NCI-H128 (cell line): Measurements from ENCODE around the gene COL1A2.

Source experiments
- DNase-seq: peaks from one replicate; lab custom pipeline; 2025; ENCODE audit not compliant: unreplicated experiment; lab: John Stamatoyannopoulos, UW

COL1A2 gene

GRCh38 chr7:94382746-94383145 is 11.9 kb upstream of the COL1A2 start:
- DNase-seq = no peak

DNA sequence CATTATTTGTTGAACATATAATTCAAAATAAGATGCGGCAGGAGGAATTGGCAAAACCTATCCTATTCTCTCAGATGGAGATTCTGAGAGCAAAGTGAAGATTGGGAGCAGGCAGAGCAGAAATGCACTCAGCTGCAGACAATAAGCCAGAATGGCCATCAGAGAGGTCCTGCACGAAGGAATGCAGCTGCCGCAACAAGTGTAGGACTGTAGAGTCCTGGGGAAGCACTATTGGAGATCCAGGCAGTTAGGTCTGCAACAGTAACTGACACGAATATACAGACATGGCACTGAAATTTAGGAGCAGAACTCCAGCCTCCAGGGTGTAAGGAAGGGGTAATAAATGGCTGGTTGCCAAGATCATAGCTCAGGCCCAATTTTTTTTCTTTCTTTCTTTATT is 10.4 kb upstream of the COL1A2 start:
- no peak for DNase-seq

DNA sequence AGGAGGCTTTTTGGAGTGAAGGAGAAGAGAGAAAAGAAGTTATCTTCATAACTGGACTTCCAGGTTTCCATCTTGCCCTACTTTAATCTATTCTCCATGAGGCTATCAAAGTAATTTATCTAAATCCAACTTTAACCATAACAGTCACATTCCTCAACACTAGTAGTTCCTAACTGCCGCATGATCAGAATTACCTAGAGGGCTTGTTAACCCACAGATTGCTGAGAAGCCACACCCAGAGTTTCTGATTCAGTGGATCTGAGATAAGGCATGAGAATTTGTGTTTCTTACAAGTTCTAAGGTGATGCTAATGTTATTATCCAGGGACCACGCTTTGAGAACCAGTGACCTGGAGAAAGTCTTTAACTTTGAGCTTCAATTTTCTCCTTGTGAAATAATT is 8.3 kb upstream of the COL1A2 start:
- no peak for DNase-seq

DNA sequence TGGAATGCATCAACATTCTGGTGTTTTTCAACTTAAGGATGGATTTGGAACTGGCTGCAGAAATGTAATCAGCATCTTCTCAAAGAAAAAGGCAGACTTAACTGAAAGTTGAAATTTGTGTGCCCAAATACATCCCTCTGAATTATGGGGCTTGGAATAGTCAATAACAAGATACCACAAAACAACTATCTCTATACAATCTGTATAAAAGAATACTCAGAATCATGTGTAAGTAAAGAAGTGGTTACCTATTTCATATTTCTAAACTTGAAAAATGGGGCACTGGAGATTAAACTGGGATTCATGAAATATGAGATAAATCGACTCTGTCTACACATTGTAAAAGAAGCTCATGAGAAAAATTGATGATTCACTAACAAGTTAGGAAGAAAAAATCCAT is 6.2 kb upstream of the COL1A2 start:
- DNase-seq = no peak

DNA sequence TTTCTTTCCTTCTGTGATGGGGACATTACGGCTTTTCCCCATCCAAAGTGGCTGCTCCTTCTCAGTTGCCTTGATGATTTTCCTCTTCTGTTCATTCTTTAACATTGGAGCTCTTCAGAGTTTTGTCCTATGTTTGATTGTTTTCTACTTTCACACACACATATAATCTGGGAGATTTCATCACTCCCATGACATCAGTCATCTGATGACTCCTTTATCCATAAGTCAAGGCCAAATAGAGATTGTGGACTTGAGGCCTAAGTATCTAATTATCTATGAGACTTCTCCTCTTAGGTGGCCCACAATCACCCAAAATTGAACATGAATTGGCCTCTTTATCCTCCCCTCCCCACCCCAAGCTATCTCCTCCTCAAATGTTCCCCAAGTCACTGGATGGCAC is 5.3 kb upstream of the COL1A2 start:
- DNase-seq = no peak

GRCh38 chr7:94391726-94392392 is 2.8 kb upstream of the COL1A2 start:
- no peak for DNase-seq

DNA sequence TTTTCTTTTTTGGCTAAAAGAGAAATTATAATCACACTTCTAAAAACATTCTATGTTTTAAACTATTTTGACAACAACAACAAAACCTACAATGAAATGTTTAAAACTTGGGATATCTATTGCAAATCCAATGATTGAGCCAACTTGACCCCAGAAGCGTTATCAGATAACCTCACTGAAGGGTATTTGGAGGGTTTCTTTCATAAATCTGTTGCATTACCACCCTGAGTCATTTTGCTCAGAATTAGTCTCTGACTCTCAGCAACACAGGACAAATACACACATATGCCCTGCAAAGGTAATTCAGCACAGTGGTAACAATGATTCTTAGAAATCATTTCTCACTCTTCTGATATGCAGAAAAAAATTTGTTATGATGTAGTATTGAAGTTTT is 2.3 kb upstream of the COL1A2 start:
- DNase-seq = no peak

- no peak for DNase-seq
These were observed 1.2 kb upstream of the COL1A2 start for GRCh38 chr7:94393246-94394108.

DNA sequence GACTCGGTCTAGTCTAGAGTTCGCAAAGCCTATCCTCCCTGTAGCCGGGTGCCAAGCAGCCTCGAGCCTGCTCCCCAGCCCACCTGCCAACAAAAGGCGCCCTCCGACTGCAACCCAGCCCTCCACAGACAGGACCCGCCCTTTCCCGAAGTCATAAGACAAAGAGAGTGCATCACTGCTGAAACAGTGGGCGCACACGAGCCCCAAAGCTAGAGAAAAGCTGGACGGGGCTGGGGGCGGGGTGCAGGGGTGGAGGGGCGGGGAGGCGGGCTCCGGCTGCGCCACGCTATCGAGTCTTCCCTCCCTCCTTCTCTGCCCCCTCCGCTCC is 622 bp upstream of the COL1A2 start:
- DNase-seq = no peak

DNA sequence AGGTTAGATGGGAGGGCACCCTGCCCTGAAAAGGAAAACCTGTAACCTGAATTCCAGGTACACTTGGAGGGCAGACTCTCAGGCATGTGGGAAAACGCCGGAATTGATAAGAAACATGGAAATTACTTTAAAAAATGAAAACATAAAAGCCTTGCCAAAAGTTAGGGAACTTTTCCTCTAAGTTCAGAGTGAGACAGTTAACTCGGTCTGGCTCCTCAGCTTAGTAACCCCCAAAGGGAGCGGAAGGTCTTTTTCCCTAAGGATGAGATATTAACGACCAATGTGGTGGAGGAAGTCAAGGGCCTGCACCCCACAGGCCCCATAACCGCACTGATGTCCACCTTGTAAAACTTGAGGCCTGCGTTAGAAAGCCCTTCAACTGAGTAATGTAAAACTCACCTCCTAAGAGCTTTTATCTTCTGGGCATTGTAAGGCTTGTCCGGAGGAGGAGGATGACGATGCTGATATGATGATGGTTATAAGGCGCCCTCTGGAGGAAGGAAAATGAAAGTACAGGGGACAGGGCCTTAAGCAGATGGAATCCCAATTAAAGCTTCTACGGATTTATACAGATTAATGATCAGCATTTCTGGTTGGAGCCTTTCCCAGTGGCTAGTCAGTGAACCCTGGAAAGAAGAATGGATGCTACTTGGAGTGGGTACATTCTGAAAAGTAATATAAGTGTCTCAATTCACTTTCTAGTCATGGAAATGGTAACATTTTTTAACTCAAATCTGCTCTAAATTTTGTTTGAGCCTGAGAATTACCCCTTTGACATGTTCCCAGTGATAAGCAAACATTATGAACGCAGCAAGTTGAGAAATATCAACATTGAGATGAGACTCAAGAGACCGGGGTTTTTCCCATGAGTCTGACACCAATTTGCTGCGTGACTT is 694 bp downstream of the COL1A2 start:
- DNase-seq = no peak

DNA sequence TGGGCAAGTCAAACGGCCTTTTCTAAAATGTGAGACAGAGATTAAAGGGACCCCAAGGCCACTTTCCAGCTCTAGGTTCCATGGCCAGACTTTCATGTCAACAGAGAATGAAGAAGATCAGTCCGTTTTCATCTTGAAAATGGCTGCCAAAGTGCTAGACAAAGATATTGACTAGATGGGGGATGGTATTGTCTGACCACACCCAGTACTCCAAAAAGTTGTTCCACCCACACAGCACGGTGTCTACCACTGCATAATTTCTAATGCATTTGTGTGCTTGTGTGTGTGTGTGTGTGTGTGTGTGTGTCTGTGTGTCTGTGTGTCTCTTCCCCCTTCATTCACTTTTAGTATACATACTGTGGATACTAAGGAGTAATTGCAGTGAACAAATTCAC is 1.3 kb downstream of the COL1A2 start:
- DNase-seq = no peak

DNA sequence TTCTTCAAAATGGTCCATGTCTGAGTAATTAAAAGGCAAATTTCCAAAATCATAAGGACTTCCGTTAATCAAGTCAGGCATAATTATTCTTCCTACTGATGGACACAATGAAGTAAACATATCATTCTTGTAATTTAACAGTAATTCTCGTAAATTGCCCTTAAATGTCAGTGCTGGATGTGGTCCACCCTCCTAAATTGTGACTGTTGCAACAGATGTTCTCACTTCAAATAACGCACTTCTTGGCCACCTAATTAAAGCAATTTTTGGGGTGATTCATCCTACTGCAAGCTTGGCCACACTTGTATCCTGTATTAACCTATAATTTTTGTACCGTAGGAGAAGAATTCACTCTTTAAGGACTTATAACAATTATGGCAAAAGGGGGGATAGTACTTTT is 1.9 kb downstream of the COL1A2 start:
- DNase-seq = no peak

GRCh38 chr7:94397722-94398121 is 3.0 kb downstream of the COL1A2 start:
- no peak for DNase-seq

- no peak for DNase-seq
These were observed 4.1 kb downstream of the COL1A2 start for GRCh38 chr7:94398841-94399240.

DNA sequence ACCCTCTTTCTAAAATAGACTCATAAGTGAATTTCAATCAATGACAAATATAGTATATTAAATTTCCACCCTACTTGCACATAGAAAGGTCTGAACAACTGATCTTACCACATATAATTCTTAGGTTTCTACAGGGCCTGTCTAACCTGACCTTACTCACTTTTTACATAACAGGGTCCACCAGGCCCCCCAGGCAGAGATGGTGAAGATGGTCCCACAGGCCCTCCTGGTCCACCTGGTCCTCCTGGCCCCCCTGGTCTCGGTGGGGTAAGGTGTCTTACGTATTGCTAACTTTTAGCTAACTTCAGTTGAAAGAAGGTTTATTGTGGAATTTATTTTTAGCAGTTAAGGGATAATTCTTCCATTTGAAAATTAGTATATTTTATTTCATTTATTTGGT is 5.3 kb downstream of the COL1A2 start:
- no peak for DNase-seq

- no peak for DNase-seq
These were observed 6.1 kb downstream of the COL1A2 start for GRCh38 chr7:94400643-94401427.

DNA sequence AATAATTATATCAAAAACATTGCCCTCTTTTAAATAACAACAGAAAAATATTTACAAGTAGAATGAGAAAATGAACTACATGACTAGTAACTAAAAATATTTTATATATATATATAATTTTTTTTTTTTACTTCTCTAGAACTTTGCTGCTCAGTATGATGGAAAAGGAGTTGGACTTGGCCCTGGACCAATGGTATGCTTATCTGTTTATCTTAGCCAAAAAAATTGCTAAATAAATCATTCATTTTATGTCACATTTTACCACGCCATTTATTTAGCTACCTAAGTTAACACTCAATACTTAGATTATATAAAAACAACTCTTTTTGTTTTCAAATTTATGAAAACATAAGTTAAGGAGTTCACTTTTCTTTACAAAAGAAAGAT is 6.7 kb downstream of the COL1A2 start:
- DNase-seq = no peak

- no peak for DNase-seq
These were observed 8.9 kb downstream of the COL1A2 start for GRCh38 chr7:94403546-94403945.

GRCh38 chr7:94405506-94405905 is 10.8 kb downstream of the COL1A2 start:
- no peak for DNase-seq

- no peak for DNase-seq
These were observed 12.0 kb downstream of the COL1A2 start for GRCh38 chr7:94406696-94407095.
